Osteocyte (in vitro differentiated cells): Measurements from ENCODE around the gene MISP. TPM values are rescaled to one million over a fixed set of nuclear protein-coding genes. Genes with fewer than 3 reads are reported as not detected.
A peak's percentile ranks its signal among the peaks of the same experiment; 100 is the strongest.
"Not testable (repeated sequence)": the region's sequence is repeated elsewhere in the genome, so short reads cannot be mapped to it uniquely, and the experiment has no call there.

Experiments used
- DNase-seq: peaks from one replicate; pipeline ENCODE4 v3.0.0; 2021; ENCODE audit warnings: mixed read lengths; ENCODE audit not compliant: unreplicated experiment; ENCODE audit errors: extremely low spot score
- H3K27ac Mint-ChIP-seq: one replicate; pipeline ENCODE4 v1.8.0; 2021; ENCODE audit warnings: mild to moderate bottlenecking, mixed read lengths; ENCODE audit not compliant: unreplicated experiment
- H3K27me3 Mint-ChIP-seq: one replicate; pipeline ENCODE4 v1.8.0; 2021; ENCODE audit warnings: mixed read lengths; ENCODE audit not compliant: unreplicated experiment
- H3K36me3 Mint-ChIP-seq: one replicate; pipeline ENCODE4 v1.8.0; 2021; ENCODE audit warnings: mixed read lengths; ENCODE audit not compliant: unreplicated experiment
- H3K4me1 Mint-ChIP-seq: one replicate; pipeline ENCODE4 v1.8.0; 2021; ENCODE audit warnings: mixed read lengths; ENCODE audit not compliant: unreplicated experiment
- H3K4me3 Mint-ChIP-seq: one replicate; pipeline ENCODE4 v1.8.0; 2021; ENCODE audit warnings: mild to moderate bottlenecking, moderate library complexity, mixed read lengths; ENCODE audit not compliant: unreplicated experiment
- H3K9me3 Mint-ChIP-seq: one replicate; pipeline ENCODE4 v1.8.0; 2021; ENCODE audit warnings: mixed read lengths; ENCODE audit not compliant: unreplicated experiment
- CTCF ChIP-seq: fragments of 200-600 bp; sonication (generic); IDR thresholded peaks from 2 replicates; pipeline ENCODE4 v1.5.0; 2021; ENCODE audit warnings: antibody characterized with exemption, mild to moderate bottlenecking, moderate library complexity
- total RNA-seq: library from RNA; stranded (reverse); gene quantifications from 2 replicates; pipeline ENCODE4 v1.2.1, GENCODE V29; 2021

The MISP gene
- total RNA-seq, 1 donor from 2014 or later, result 1.3 TPM

DNA sequence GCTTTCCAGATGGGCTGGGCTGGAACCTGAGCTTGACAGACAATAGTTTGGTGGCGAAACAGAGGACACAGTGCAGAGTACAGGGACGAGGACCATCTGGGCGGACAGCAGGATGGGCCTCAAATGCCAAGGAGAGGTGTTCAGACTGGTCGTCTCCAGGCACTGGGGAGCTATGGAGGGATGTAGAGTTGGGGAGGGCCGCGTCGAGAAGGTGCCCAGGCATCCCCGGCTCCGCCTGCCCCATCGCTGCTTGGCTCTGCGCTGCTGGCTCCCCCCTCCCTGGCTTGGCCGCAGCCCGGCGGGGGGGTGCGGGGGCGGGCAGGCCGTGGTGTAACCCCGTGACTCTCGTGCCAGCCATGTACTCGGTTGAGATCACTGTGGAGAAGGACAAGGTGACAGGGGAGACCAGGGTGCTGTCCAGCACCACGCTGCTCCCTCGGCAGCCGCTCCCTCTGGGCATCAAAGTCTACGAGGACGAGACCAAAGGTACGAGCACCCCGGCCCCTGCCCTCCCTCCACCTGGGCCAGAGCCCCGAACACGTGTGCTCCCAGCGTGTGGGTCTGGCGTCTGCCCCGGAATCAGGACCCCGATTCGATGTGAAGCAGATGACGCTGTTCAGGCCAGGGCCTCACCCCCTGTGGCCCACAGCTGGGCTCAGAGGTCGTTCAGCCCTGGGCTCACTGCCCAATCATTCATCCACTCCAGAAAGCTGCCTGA lies 10.8 kb upstream of the MISP start:
- H3K27me3 Mint-ChIP-seq, result no peaks in the 10 kb centered on the region
- H3K27ac Mint-ChIP-seq, result no peak overlapping the region
- no peak overlapping the region for H3K4me3 Mint-ChIP-seq
- no peak for DNase-seq
- no peak for TF ChIP-seq CTCF
- peaks cover 22% of the 10 kb centered on the region for H3K36me3 Mint-ChIP-seq
- H3K9me3 Mint-ChIP-seq, result no peaks in the 10 kb centered on the region
- H3K4me1 Mint-ChIP-seq, result peaks cover 4% of the 10 kb centered on the region

GRCh38 chr19:740816-741505 lies 10.0 kb upstream of the MISP start:
- not testable (repeated sequence) for H3K4me3 Mint-ChIP-seq, H3K27ac Mint-ChIP-seq, DNase-seq, H3K9me3 Mint-ChIP-seq, H3K27me3 Mint-ChIP-seq, H3K4me1 Mint-ChIP-seq
- peaks cover 23% of the 10 kb centered on the region for H3K36me3 Mint-ChIP-seq

GRCh38 chr19:741506-742131 lies 9.3 kb upstream of the MISP start:
- Mint-ChIP-seq H3K9me3 (no peaks in the 10 kb centered on the region), H3K27me3 (no peaks in the 10 kb centered on the region), H3K4me3 (no peak overlapping the region), H3K27ac (no peak overlapping the region), H3K4me1 (peaks cover 4% of the 10 kb centered on the region), H3K36me3 (peaks cover 19% of the 10 kb centered on the region)
- DNase-seq, result no peak
- peak; percentile 19 for TF ChIP-seq CTCF

DNA sequence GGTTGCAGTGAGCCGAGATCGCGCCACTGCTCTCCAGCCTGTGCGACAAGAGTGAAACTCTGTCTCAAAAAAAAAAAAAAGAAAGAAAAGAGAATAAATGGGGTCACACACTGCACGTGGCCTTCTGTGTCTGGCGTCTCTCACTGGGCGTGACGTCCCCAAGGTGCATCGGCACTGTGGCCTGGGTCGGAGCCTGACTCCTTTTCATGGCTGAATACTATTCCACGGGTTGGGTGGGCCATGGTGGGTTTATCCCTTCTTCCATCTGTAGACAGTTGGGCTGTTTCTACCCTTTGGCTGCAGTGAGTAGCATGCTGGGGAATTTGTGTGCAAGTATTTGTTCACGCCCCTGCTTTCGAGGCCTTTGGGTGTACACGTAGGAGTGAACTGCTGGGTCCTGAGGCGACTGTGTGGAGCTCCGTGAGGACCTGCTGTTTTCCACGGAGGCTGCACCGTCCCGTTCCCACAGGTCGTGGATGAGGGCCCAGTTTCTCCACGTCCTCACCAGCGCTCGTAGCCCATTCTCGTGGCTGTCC lies 8.3 kb upstream of the MISP start:
- no peak for TF ChIP-seq CTCF
- H3K36me3 Mint-ChIP-seq, result peaks cover 18% of the 10 kb centered on the region

DNA sequence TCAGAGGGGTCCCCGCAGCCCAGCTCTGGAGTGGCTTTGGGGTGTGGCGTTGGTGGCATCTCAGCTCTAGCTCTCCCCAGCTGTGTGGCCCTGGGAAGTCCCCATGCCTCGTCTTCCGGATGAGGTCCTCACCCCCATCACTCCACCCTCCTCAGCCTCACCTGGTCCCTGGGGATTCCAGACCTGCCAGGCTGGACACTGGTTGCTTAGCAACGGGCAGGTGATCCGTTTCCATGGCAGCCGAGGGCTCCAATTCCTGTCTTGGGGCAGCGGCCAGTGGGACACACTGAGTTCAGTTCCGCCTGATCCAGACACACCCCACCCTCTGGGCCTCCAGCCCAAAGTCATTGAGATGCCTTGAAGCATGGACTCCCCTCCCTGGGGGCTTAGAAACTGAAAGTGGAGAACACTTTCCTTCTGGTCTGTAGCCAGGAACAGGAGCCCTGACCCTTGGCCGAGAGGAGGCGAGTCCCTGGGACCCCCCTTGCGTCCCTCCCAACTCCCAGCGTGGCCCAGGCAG lies 7.7 kb upstream of the MISP start:
- no peaks in the 10 kb centered on the region for H3K4me1 Mint-ChIP-seq
- no peak for DNase-seq
- TF ChIP-seq CTCF, result no peak
- no peak overlapping the region for H3K4me3 Mint-ChIP-seq
- peaks cover 20% of the 10 kb centered on the region for H3K36me3 Mint-ChIP-seq
- no peaks in the 10 kb centered on the region for H3K9me3 Mint-ChIP-seq
- no peak overlapping the region for H3K27ac Mint-ChIP-seq
- no peaks in the 10 kb centered on the region for H3K27me3 Mint-ChIP-seq

More for the DNA sequence above, 8.3 kb upstream of the MISP start:
- H3K27ac Mint-ChIP-seq, result no peak overlapping the region
- no peaks in the 10 kb centered on the region for H3K9me3 Mint-ChIP-seq
- peaks cover 3% of the 10 kb centered on the region for H3K4me1 Mint-ChIP-seq
- H3K4me3 Mint-ChIP-seq, result no peak overlapping the region
- H3K27me3 Mint-ChIP-seq, result no peaks in the 10 kb centered on the region
- DNase-seq, result no peak

GRCh38 chr19:745138-745537 lies 5.8 kb upstream of the MISP start:
- H3K4me3 Mint-ChIP-seq, DNase-seq, H3K27me3 Mint-ChIP-seq, H3K9me3 Mint-ChIP-seq, H3K27ac Mint-ChIP-seq, H3K4me1 Mint-ChIP-seq: not testable (repeated sequence)
- H3K36me3 Mint-ChIP-seq, result peaks cover 20% of the 10 kb centered on the region
